ENCODE results near the gene ZFP69B.
A peak's percentile ranks its signal among the peaks of the same experiment; 100 is the strongest.
"Not testable (repeated sequence)": the region's sequence is repeated elsewhere in the genome, so short reads cannot be mapped to it uniquely, and the experiment has no call there.

The ZFP69B gene

DNA sequence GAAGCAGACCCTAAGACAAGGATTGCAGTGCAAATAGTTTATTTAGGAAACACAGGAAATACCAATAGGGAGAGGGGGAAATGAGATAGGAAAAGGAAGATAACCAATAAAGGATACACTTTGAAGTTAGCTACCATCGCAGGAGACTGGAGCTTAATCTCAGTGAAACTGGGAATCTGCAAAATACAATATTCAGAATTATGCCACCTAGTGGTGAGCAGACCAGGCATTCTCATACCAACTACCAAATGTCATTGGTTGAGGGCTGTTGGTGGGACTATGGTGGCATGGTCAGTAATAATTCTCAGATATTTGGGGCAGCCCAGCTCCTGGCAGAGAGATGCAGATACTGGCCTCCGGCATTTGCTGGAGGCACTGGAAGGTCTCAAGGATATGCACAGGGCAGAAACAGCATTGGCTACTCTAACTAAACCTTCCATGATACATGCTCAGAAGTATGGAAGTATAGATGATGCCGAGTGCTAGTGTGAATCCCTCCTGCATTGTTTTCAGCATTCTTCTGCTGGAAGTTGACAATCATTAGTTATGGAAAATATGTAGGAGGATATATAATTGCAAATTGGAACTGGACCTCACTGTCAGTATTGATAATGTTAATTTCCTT is 11.8 kb upstream of the ZFP69B start:
- no peak for DNase-seq

GRCh38 chr1:40439247-40439646 is 11.0 kb upstream of the ZFP69B start:
- DNase-seq = no peak

DNA sequence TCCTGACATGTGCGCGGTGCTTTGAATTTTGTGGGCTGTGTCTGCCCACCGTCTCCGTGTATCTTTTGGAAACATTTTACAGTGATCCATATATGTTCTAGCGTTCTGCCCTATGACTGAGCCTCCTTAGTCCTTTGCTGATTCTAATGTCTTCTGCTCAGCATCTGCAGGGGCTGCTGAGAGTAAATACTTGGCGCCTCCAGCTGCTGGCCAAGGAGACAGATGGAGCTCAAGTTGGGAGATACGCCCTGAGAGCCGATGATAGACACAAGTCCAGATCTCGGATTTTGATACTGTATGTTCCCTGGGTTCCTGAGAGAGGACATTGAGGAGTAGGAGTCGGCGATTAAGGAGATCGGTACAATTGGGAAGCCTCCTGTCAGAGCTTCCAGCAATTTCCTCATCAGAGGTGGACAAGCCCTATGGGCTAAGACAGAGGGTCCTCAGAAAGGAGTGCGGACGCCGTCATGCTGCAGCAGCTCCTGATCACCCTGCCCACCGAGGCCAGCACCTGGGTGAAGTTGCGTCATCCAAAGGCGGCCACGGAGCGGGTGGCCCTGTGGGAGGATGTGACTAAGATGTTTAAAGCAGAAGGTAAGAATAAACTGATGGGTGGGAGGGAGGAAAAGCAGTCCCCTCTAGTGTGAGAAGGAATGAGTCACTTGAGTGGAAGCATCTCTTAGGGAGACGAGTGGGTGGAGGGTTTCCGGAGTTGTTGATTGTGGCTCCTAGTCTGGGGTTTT is 390 bp downstream of the ZFP69B start:
- DNase-seq = peak; percentile 91

DNA sequence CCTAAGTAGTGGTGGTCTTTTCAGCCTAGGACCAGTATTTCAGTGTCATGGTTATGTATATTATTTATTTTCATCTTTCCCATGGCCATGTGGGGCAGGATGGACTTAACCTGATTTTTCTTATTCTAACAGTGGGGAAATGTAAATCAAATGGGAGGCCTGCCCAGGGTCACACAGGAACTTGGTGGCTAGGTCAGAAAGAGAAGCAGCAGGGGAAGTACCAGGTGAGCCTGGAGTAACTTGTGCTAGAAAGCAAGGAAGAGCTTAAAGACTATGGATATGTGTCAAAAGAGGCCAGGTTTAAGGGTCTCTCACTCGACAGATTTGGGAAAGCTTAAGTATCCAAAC is 936 bp downstream of the ZFP69B start:
- DNase-seq = peak; percentile 78

DNA sequence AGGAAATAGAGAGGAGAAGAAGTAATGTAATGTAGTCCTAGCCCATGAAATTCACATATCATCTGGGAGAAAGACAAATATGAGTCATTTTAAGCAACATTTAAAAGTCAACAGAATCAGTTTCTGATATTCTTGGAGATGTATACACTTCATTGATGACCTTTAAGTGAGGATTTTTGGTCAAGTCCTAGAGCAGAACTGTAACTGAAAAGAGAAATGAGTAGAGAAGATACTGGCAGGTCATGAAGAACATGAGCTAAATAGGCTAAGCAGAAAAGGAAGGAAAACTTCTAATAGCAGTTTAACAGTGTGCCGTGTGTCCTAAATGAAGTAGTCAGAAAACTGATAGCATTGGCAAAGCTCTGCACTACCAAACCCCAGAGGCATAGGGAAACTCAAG is 4.6 kb downstream of the ZFP69B start:
- DNase-seq = no peak

- DNase-seq = no peak
Measured at GRCh38 chr1:40462956-40463590, 12.8 kb downstream of the ZFP69B start.

DNA sequence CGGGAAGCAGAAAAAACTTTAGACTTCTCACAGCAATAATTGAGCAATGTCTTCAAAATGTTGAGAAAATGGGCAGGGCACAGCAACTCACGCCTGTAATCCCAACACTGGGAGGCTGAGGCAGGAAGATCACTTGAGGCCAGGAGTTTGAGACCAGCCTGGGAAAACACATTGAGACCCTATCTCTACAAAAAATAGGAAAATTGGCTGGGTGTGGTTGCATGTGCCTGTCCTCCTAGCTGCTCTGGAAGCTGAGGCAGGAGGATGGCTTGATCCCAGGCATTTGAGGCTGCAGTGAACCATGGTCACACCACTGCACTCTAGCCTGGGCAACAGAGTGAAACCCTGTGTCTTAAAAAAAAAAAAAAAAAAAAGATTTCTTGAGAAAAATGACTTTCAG is 19.1 kb downstream of the ZFP69B start:
- no peak for DNase-seq

DNA sequence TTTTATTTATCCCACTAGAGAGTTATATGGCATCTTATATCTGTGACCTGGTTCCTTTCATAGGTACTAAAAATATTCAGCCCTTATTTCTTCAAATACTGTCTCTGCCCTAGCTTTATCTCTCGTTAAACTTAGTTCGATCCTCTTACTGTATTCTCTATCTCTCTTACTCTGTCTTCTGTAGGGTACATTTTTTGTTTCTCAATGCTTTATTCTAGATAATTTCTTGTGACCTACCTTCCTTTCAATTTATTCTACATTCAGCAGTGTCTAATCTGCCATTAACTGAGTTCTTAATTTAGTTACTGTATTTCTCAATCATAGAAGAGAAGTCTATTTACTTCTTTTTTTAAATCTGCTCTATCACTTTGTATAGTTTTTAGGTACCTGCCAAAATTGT is 25.0 kb downstream of the ZFP69B start:
- DNase-seq = no peak

DNA sequence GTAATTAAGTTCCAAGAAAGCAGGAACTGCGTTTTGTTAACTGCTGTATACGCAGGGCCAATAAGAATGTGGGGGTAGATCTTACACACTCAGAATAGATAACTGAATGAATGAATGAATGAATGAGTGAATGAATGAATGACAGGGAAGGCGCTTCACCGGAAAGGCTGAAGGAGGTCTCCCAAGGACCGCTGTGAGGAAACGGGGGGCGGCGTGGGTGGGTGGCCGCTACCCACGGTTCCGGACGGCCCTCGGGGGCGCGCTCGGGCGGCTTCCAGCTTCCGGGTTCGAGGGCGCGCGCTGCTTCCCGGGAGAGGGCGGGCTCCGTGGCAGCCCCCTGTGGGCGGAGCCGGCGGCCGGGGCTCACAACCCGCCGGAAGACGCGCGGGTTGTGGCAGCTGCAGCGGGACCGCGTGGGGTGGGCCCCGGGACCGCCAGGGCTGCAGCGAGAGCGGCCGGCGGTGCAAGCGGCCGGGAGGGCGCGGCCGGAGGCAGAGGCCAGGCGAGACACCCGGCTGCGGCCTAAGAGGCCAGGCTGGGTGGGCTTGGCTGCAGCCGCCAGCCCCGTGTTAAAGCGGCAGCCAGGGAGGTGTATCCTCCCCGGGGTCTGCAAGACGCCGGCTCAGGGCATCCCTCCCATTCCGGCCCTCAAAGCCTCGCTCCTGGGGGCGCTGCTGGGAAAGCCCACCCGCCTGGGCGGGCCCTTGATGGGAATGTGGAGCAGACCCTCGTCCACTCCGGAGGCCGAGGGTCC is 26.8 kb downstream of the ZFP69B start, which contains the start of gene ZFP69:
TSS of gene ZFP69 (plus strand) at position 367 of the 754 bp plus-strand sequence. CDS start 2,072 bp downstream, outside the sequence.
- DNase-seq = peak; percentile 87

DNA sequence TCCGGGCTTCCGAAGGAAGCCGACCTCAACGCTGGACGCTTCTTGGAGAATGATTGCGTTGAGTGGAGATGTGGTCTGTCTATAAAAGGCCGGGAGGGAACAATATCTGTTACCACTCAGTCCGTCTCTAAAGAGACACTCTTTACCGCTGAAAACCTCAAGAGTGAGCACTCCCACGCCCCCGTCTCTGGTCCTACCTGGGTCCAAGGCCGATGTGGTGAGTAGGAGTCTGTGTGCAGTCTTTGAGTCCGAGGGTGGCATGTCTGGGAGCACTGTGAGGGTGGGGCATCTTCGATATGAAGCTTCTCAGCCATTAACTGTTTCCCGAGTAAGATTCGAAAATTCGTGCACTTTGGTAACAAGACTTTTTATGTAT is 27.4 kb downstream of the ZFP69B start:
- DNase-seq = peak; percentile 72

GRCh38 chr1:40478276-40478675 is 28.0 kb downstream of the ZFP69B start:
- DNase-seq = no peak

DNA sequence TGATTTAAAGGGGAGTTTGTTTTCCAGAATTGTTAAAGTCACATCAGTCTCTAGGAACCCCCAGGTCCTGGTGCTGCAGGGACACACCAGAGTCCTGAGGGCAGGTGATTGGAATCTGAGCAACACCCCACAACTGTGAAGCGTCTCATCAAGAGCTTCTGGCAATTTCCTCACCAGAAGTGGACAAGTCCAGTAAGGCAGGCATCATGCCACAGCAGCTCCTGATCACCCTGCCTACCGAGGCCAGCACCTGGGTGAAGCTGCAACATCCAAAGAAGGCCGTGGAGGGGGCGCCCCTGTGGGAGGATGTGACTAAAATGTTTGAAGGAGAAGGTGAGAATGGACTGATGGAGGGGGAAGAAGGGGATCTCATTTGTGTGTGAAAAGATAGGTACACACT is 28.9 kb downstream of the ZFP69B start:
- no peak for DNase-seq

GRCh38 chr1:40495315-40495903 is 45.1 kb downstream of the ZFP69B start:
- no peak for DNase-seq

DNA sequence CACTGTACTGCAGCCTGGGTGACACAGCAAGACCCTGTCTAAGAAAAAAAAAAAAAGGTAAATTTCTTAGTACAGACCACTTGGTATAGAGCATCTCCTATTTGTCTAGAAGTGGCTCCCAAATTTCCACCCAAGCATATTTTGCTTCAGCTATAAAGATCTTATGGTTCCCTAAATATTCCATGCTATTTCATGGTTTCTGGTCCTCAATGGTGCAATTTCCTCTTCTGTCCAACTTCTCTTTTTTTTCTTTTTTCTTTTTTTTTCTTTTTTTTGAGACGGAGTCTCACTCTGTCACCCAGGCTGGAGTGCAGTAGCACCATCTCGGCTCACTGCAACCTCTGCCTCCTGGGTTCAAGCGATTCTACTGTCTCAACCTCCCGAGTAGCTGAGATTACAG is 52.4 kb downstream of the ZFP69B start:
- DNase-seq = not testable (repeated sequence)

DNA sequence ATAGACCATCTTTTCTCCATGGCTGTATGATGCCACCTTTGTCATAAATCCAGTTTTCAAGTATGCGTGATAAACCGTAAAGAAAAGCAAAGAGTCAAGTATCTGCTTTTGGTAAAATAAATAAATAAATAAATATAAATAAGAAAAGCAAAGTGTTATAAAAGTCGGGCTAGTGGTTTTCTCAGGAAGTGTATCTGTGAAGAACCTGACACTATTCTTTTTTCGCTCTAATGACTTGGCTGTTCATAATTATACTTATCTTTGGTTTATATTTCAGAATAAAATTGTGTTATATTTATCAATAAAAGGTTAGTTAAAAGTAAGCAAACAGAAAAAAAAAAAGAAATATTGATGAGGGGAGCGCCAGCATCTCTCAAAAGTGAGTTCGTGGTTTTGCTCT is 57.7 kb downstream of the ZFP69B start:
- no peak for DNase-seq

GRCh38 chr1:40508375-40509341 is 58.4 kb downstream of the ZFP69B start, which contains the start of gene EXO5:
TSS of gene EXO5 (plus strand) at chr1:40508767. CDS start at chr1:40514545, 5,778 bp downstream.
- peak; percentile 93 for DNase-seq
